ENCODE measurements around the gene TMC1.

The TMC1 gene

GRCh38 chr9:72882117-72882775 lies 360.8 kb downstream of the TMC1 start:
- no peak for DNase-seq

DNA sequence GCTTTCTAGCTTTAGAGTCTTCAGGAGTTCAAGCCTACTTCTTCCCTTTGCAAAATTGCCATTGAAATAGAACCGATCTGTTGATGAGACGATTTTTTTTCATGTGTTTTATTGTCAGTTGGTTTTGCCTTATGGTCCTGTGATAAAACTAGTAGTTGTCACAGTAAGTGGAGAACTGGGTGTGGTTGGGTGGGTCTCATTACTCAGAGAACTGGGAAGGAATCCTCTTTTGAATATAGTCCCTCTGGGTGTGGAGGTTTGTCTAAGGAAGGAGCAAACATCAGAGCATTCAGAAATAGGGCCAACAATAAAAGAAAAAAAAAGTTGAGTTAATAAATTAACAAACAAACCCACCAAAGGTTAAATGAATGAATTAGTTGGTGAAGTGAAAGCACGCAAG lies 362.5 kb downstream of the TMC1 start:
- DNase-seq: no peak

DNA sequence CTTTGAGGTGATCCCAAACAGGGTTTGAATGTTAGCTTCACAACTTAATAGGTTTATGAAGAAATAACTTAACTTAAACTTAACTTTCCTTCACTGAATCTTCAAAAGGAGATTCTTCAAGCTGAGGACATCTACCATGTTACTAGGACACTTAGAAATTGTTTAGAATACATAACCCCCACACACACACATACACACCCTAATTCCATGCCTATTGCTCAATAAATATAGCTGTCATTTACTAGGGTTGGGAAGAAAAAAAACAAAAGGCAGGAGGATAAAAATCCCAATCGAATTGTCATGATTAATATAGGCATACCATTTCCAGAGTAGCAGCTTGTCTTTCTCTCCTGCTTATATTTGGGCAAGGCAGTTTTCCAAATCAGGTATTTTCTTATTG lies 363.1 kb downstream of the TMC1 start:
- no peak for DNase-seq
